Epidermal melanocyte (primary cell): ENCODE measurements around the gene NR3C2.

ENCODE experiments used
- DNase-seq: peaks from one replicate; pipeline ENCODE4 v3.0.0; 2011; ENCODE audit warnings: low spot score; ENCODE audit not compliant: insufficient read length

The NR3C2 gene

GRCh38 chr4:148312956-148313490 is 129.2 kb downstream of the NR3C2 start:
- DNase-seq, result no peak

GRCh38 chr4:148311526-148311925 is 130.7 kb downstream of the NR3C2 start:
- DNase-seq, result no peak

GRCh38 chr4:148310756-148311155 is 131.5 kb downstream of the NR3C2 start:
- DNase-seq, result no peak

GRCh38 chr4:148305751-148306150 is 136.5 kb downstream of the NR3C2 start:
- DNase-seq, result no peak

- DNase-seq, result no peak
Measured at GRCh38 chr4:148302416-148302815, 139.8 kb downstream of the NR3C2 start.

- no peak for DNase-seq
Measured at GRCh38 chr4:148300877-148301276, 141.3 kb downstream of the NR3C2 start.

- no peak for DNase-seq
Measured at GRCh38 chr4:148299337-148299736, 142.9 kb downstream of the NR3C2 start.

- no peak for DNase-seq
Measured at GRCh38 chr4:148296498-148296897, 145.7 kb downstream of the NR3C2 start.

- no peak for DNase-seq
Measured at GRCh38 chr4:148295642-148296041, 146.6 kb downstream of the NR3C2 start.

- DNase-seq, result no peak
Measured at GRCh38 chr4:148293571-148293970, 148.6 kb downstream of the NR3C2 start.

GRCh38 chr4:148292686-148293085 is 149.5 kb downstream of the NR3C2 start:
- DNase-seq, result no peak

GRCh38 chr4:148289740-148290139 is 152.5 kb downstream of the NR3C2 start:
- DNase-seq, result no peak

- no peak for DNase-seq
Measured at GRCh38 chr4:148288448-148288847, 153.8 kb downstream of the NR3C2 start.

GRCh38 chr4:148287111-148287510 is 155.1 kb downstream of the NR3C2 start:
- no peak for DNase-seq

- DNase-seq, result no peak
Measured at GRCh38 chr4:148286012-148286411, 156.2 kb downstream of the NR3C2 start.

GRCh38 chr4:148283665-148284064 is 158.5 kb downstream of the NR3C2 start:
- DNase-seq, result no peak

GRCh38 chr4:148278310-148278709 is 163.9 kb downstream of the NR3C2 start:
- DNase-seq, result no peak

GRCh38 chr4:148275266-148275665 is 166.9 kb downstream of the NR3C2 start:
- DNase-seq, result no peak

GRCh38 chr4:148273501-148273986 is 168.7 kb downstream of the NR3C2 start:
- no peak for DNase-seq

GRCh38 chr4:148271166-148271565 is 171.0 kb downstream of the NR3C2 start:
- no peak for DNase-seq

GRCh38 chr4:148270630-148271029 is 171.6 kb downstream of the NR3C2 start:
- no peak for DNase-seq

- no peak for DNase-seq
Measured at GRCh38 chr4:148268835-148269234, 173.4 kb downstream of the NR3C2 start.

- DNase-seq, result no peak
Measured at GRCh38 chr4:148266921-148267320, 175.3 kb downstream of the NR3C2 start.

GRCh38 chr4:148266240-148266639 is 176.0 kb downstream of the NR3C2 start:
- no peak for DNase-seq
